SK-N-SH treated with all-trans-retinoic acid at 6 μM for 48 hours (cell line): Measurements from ENCODE around the gene SLC35G6.

Experiments used
- ATAC-seq: fragments of 200-7000 bp; cut with Tn5 transposase; 3 replicates; pipeline ENCODE4 v1.9.1; 2020; ENCODE audit warnings: mild to moderate bottlenecking, moderate library complexity
- BACH2 ChIP-seq: fragments of 250-450 bp; sonication (Bioruptor Pico); IDR thresholded peaks from 2 replicates; pipeline ENCODE4 v1.9.0; 2021; ENCODE audit warnings: mild to moderate bottlenecking, borderline replicate concordance
- CSDC2 ChIP-seq: fragments of 250-450 bp; sonication (Bioruptor Pico); IDR thresholded peaks from 2 replicates; pipeline ENCODE4 v1.5.0; 2020; ENCODE audit warnings: mild to moderate bottlenecking, moderate library complexity
- GLIS3 ChIP-seq: fragments of 250-450 bp; sonication (Bioruptor Pico); IDR thresholded peaks from 2 replicates; pipeline ENCODE4 v1.5.0; 2020; ENCODE audit warnings: mild to moderate bottlenecking, moderate library complexity
- ISL1 ChIP-seq: fragments of 250-450 bp; sonication (Bioruptor Pico); IDR thresholded peaks from 2 replicates; pipeline ENCODE4 v2.1.2; 2022; ENCODE audit warnings: mild to moderate bottlenecking, moderate library complexity
- OSR1 ChIP-seq: fragments of 250-450 bp; sonication (Bioruptor Pico); IDR thresholded peaks from 2 replicates; pipeline ENCODE4 v1.8.0; 2022; ENCODE audit warnings: moderate library complexity, mild to moderate bottlenecking, inconsistent platforms
- PATZ1 ChIP-seq: fragments of 250-450 bp; sonication (Bioruptor Pico); IDR thresholded peaks from 2 replicates; pipeline ENCODE4 v1.8.0; 2020; ENCODE audit warnings: mild to moderate bottlenecking, moderate library complexity, borderline replicate concordance
- PPARA ChIP-seq: fragments of 250-450 bp; sonication (Bioruptor Pico); IDR thresholded peaks from 2 replicates; pipeline ENCODE4 v1.5.0; 2020; ENCODE audit warnings: mild to moderate bottlenecking, borderline replicate concordance
- RARB ChIP-seq: fragments of 250-450 bp; sonication (Bioruptor Pico); IDR thresholded peaks from 2 replicates; pipeline ENCODE4 v1.8.0; 2021; ENCODE audit warnings: mild to moderate bottlenecking, moderate library complexity
- TCF4 ChIP-seq: fragments of 250-450 bp; sonication (Bioruptor Pico); IDR thresholded peaks from 2 replicates; pipeline ENCODE4 v1.8.0; 2021; ENCODE audit warnings: mild to moderate bottlenecking, moderate library complexity, borderline replicate concordance
- TOX ChIP-seq: fragments of 250-450 bp; sonication (Bioruptor Pico); IDR thresholded peaks from 2 replicates; pipeline ENCODE4 v1.8.0; 2021; ENCODE audit warnings: mild to moderate bottlenecking, moderate library complexity, borderline replicate concordance
- ZC3H10 ChIP-seq: fragments of 250-450 bp; sonication (Bioruptor Pico); IDR thresholded peaks from 2 replicates; pipeline ENCODE4 v1.5.1; 2021; ENCODE audit warnings: mild to moderate bottlenecking, moderate library complexity
- ZFP3 ChIP-seq: fragments of 250-450 bp; sonication (Bioruptor Pico); IDR thresholded peaks from 2 replicates; pipeline ENCODE4 v1.5.0; 2020; ENCODE audit warnings: mild to moderate bottlenecking, moderate library complexity
- ZFP30 ChIP-seq: fragments of 450-650 bp; formaldehyde crosslinking; IDR thresholded peaks from 2 replicates; pipeline ENCODE4 v1.5.0; 2022; ENCODE audit warnings: mild to moderate bottlenecking, moderate library complexity
- ZNF70 ChIP-seq: fragments of 450-650 bp; formaldehyde crosslinking; IDR thresholded peaks from 2 replicates; pipeline ENCODE4 v1.5.0; 2020; ENCODE audit warnings: mild to moderate bottlenecking, moderate library complexity
- TF ChIP-seq, protein P1 (sequence below): fragments of 250-450 bp; sonication (Bioruptor Pico); IDR thresholded peaks from 2 replicates; pipeline ENCODE4 v1.5.1; 2021; ENCODE audit warnings: mild to moderate bottlenecking, moderate library complexity
- TF ChIP-seq, protein P2 (sequence below): fragments of 250-450 bp; sonication (Bioruptor Pico); IDR thresholded peaks from 2 replicates; pipeline ENCODE4 v1.8.0; 2021; ENCODE audit warnings: low read depth, mild to moderate bottlenecking, moderate library complexity, borderline replicate concordance
- TF ChIP-seq, protein P3 (sequence below): fragments of 250-450 bp; sonication (Bioruptor Pico); IDR thresholded peaks from 2 replicates; pipeline ENCODE4 v1.5.0; 2020; ENCODE audit warnings: mild to moderate bottlenecking, moderate library complexity

Gene SLC35G6

GRCh38 chr17:7491583-7491982, 10.3 kb downstream of the SLC35G6 start:
- no peak for ATAC-seq

GRCh38 chr17:7493941-7494340, 12.7 kb downstream of the SLC35G6 start:
- no peak for ATAC-seq
- TF ChIP-seq ZC3H10 (CRISPR knock-in tag) (no peak), OSR1 (CRISPR knock-in tag) (no peak), RARB (CRISPR knock-in tag) (no peak), TOX (CRISPR knock-in tag) (no peak), GLIS3 (CRISPR knock-in tag) (no peak), ZFP3 (CRISPR knock-in tag) (no peak), BACH2 (CRISPR knock-in tag) (no peak), PATZ1 (CRISPR knock-in tag) (no peak), TCF4 (CRISPR knock-in tag) (no peak), ZFP30 (CRISPR knock-in tag) (no peak), ZNF70 (CRISPR knock-in tag) (no peak)
- TF ChIP-seq, protein P1, sequence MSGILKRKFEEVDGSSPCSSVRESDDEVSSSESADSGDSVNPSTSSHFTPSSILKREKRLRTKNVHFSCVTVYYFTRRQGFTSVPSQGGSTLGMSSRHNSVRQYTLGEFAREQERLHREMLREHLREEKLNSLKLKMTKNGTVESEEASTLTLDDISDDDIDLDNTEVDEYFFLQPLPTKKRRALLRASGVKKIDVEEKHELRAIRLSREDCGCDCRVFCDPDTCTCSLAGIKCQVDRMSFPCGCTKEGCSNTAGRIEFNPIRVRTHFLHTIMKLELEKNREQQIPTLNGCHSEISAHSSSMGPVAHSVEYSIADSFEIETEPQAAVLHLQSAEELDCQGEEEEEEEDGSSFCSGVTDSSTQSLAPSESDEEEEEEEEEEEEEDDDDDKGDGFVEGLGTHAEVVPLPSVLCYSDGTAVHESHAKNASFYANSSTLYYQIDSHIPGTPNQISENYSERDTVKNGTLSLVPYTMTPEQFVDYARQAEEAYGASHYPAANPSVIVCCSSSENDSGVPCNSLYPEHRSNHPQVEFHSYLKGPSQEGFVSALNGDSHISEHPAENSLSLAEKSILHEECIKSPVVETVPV (CRISPR knock-in tag), result no peak
- TF ChIP-seq, protein P2, sequence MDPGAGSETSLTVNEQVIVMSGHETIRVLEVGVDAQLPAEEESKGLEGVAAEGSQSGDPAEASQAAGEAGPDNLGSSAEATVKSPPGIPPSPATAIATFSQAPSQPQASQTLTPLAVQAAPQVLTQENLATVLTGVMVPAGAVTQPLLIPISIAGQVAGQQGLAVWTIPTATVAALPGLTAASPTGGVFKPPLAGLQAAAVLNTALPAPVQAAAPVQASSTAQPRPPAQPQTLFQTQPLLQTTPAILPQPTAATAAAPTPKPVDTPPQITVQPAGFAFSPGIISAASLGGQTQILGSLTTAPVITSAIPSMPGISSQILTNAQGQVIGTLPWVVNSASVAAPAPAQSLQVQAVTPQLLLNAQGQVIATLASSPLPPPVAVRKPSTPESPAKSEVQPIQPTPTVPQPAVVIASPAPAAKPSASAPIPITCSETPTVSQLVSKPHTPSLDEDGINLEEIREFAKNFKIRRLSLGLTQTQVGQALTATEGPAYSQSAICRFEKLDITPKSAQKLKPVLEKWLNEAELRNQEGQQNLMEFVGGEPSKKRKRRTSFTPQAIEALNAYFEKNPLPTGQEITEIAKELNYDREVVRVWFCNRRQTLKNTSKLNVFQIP (CRISPR knock-in tag), result no peak
- TF ChIP-seq, protein P3, sequence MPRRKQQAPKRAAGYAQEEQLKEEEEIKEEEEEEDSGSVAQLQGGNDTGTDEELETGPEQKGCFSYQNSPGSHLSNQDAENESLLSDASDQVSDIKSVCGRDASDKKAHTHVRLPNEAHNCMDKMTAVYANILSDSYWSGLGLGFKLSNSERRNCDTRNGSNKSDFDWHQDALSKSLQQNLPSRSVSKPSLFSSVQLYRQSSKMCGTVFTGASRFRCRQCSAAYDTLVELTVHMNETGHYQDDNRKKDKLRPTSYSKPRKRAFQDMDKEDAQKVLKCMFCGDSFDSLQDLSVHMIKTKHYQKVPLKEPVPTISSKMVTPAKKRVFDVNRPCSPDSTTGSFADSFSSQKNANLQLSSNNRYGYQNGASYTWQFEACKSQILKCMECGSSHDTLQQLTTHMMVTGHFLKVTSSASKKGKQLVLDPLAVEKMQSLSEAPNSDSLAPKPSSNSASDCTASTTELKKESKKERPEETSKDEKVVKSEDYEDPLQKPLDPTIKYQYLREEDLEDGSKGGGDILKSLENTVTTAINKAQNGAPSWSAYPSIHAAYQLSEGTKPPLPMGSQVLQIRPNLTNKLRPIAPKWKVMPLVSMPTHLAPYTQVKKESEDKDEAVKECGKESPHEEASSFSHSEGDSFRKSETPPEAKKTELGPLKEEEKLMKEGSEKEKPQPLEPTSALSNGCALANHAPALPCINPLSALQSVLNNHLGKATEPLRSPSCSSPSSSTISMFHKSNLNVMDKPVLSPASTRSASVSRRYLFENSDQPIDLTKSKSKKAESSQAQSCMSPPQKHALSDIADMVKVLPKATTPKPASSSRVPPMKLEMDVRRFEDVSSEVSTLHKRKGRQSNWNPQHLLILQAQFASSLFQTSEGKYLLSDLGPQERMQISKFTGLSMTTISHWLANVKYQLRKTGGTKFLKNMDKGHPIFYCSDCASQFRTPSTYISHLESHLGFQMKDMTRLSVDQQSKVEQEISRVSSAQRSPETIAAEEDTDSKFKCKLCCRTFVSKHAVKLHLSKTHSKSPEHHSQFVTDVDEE (CRISPR knock-in tag), result no peak

More at GRCh38 chr17:7491583-7491982, 10.3 kb downstream of the SLC35G6 start:
- TF ChIP-seq RARB (CRISPR knock-in tag), result no peak
- TF ChIP-seq ZFP3 (CRISPR knock-in tag), result no peak
- TF ChIP-seq OSR1 (CRISPR knock-in tag), result no peak
- TF ChIP-seq, protein P1 (CRISPR knock-in tag), result no peak
- no peak for TF ChIP-seq ZNF70 (CRISPR knock-in tag)
- no peak for TF ChIP-seq PPARA (CRISPR knock-in tag)
- TF ChIP-seq, protein P2 (CRISPR knock-in tag), result no peak
- no peak for TF ChIP-seq ZC3H10 (CRISPR knock-in tag)
- TF ChIP-seq, protein P3 (CRISPR knock-in tag), result no peak
- no peak for TF ChIP-seq PATZ1 (CRISPR knock-in tag)
- no peak for TF ChIP-seq CSDC2 (CRISPR knock-in tag)
- TF ChIP-seq ISL1 (CRISPR knock-in tag), result no peak
